Right lobe of liver (tissue), 6 donors: ENCODE measurements around the gene SLC44A4. TPM values are rescaled to one million over a fixed set of nuclear protein-coding genes. Genes with fewer than 3 reads are reported as not detected.
"Not testable (repeated sequence)": the region's sequence is repeated elsewhere in the genome, so short reads cannot be mapped to it uniquely, and the experiment has no call there.

Experiments used
- ATAC-seq, 4 donors: fragments of 200-7000 bp; cut with Tn5 transposase; one replicate each; pipeline ENCODE4 v1.9.1; 2020; ENCODE audit warnings: mild to moderate bottlenecking in 4 of 4, moderate library complexity in 4 of 4
- DNase-seq, 3 donors: peaks; one replicate each; pipeline ENCODE4 v3.0.0-alpha.2; 2020
- H3K27ac ChIP-seq, 3 donors: fragments of 200-600 bp; one replicate each; pipeline ENCODE4 v1.8.0; 2022
- H3K27me3 ChIP-seq, 2 donors: fragments of 200-600 bp; one replicate each; pipeline ENCODE4 v1.8.0; 2022
- H3K36me3 ChIP-seq, 4 donors: fragments of 200-600 bp; sonication (generic) in 1 of 4; one replicate each; pipeline versions ENCODE4 v1.5.1 to v1.8.0; 2017 to 2022; ENCODE audit warnings: control low read depth in 1 of 4
- H3K4me1 ChIP-seq, 4 donors: fragments of 200-600 bp; sonication (generic) in 1 of 4; one replicate each; pipeline versions ENCODE4 v1.5.1 to v1.8.0; 2017 to 2022; ENCODE audit warnings: control low read depth in 1 of 4
- H3K4me3 ChIP-seq, 3 donors: fragments of 200-600 bp; one replicate each; pipeline ENCODE4 v1.8.0; 2022
- H3K9me3 ChIP-seq, 4 donors: fragments of 200-600 bp; sonication (generic) in 1 of 4; one replicate each; pipeline versions ENCODE4 v1.5.1 to v1.8.0; 2017 to 2022; ENCODE audit warnings: control low read depth in 1 of 4
- CTCF ChIP-seq, 4 donors: fragments of 200-600 bp in 3 of 4; fragments of 450-650 bp in 1 of 4; IDR thresholded peaks; one replicate each; pipeline versions ENCODE4 v1.5.1 to v1.8.0; 2016 to 2022; ENCODE audit warnings: antibody characterized with exemption in 4 of 4, mild to moderate bottlenecking in 2 of 4
- POLR2A ChIP-seq: fragments of 450-650 bp; IDR thresholded peaks from one replicate; pipeline ENCODE4 v1.6.1; 2017; ENCODE audit warnings: antibody characterized with exemption, mild to moderate bottlenecking
- WGBS: methylation state at CpG from one replicate; pipeline ENCODE4 v1.1.6; 2018; ENCODE audit warnings: low coverage, low lambda C conversion rate; ENCODE audit not compliant: insufficient coverage; ENCODE audit errors: missing lambda C conversion rate; 5-methylcytosine and 5-hydroxymethylcytosine counted together
- intact Hi-C, 2 donors: fragments of 100-400 bp; cut with DNase I; formaldehyde crosslinking; loops; one replicate each; pipeline versions ENCODE4 v1.11.2 to v1.14.1; 2022
- total RNA-seq, 6 experiments: library from RNA; depleted of rRNA in 2 of 6; stranded (reverse); fragments of >200 nt in 2 of 6; fragmentation: NEBNext Ultra II Directional in 3 of 6; extraction: Animal tissue kit (Norgen Biotek cat#: 25700) in 3 of 6; gene quantifications; one replicate each; pipeline versions ENCODE4 v1.1.0 to v1.2.4, GENCODE V29; 2016 to 2023
- donor health status: DM: no; HTN: yes; CAD: no.
- donor health status: DM: no; HTN: no; CAD: no.
- donor health status: DM: no; HTN: no; CAD: no.
- donor health status: DM: no; HTN: yes; CAD: no.
- donor health status: DM: no; HTN: yes; CAD: no.

SLC44A4 gene
- total RNA-seq, 6 experiments from 2014 or later: 0.09 to 0.25 TPM; not detected in 4

- TF ChIP-seq POLR2A (peak; percentile 36), CTCF (IDR thresholded peaks at IDR 0.05) (no peak)
- 1% methylated on average over 24 of the region's 25 CpGs for WGBS
Observed at GRCh38 chr6:31822036-31822821, 56.6 kb downstream of the SLC44A4 start.

GRCh38 chr6:31821301-31822035 is 57.3 kb downstream of the SLC44A4 start:
- TF ChIP-seq POLR2A: no peak
- no peak for TF ChIP-seq CTCF (IDR thresholded peaks at IDR 0.05)
- DNase-seq: peak; percentile 74 to 79 (median 76)
- H3K9me3 ChIP-seq: no peaks in the 10 kb centered on the region
- intact Hi-C loops: no loop called here
- peaks cover 0 to 44% (median 15%) of the 10 kb centered on the region in 4 donors for H3K4me1 ChIP-seq
- no peaks in the 10 kb centered on the region for H3K36me3 ChIP-seq
- WGBS: 9% methylated on average over 33 of the region's 39 CpGs
- ATAC-seq: peak in 3 of 4 donors; percentile 11 to 49 (median 33)
- H3K27me3 ChIP-seq: no peaks in the 10 kb centered on the region
- H3K27ac ChIP-seq: peak overlapping the region; percentile 97 to 100 (median 99)
- peak overlapping the region; percentile 33 to 59 (median 53) for H3K4me3 ChIP-seq

More at GRCh38 chr6:31822036-31822821, 56.6 kb downstream of the SLC44A4 start:
- Histone ChIP-seq H3K4me3 (peak overlapping the region; percentile 33 to 59 (median 53)), H3K4me1 (peaks cover 0 to 49% (median 18%) of the 10 kb centered on the region in 4 donors), H3K27ac (peak overlapping the region; percentile 97 to 100 (median 99)), H3K36me3 (no peaks in the 10 kb centered on the region), H3K9me3 (no peaks in the 10 kb centered on the region), H3K27me3 (no peaks in the 10 kb centered on the region)
- ATAC-seq (peak; percentile 14 to 65 (median 40)), DNase-seq (peak; percentile 77 to 88 (median 87))
- intact Hi-C loops: no loop called here

- Histone ChIP-seq H3K27ac (peak overlapping the region in 2 of 3 donors; percentile 99 to 100), H3K4me1 (peaks cover 0 to 36% (median 14%) of the 10 kb centered on the region in 4 donors)
- H3K9me3 ChIP-seq, ATAC-seq, H3K36me3 ChIP-seq, H3K27me3 ChIP-seq, DNase-seq, H3K4me3 ChIP-seq, intact Hi-C loops: not testable (repeated sequence)
- WGBS: 81% methylated on average over 5 of the region's 10 CpGs
Observed at GRCh38 chr6:31820399-31820798, 58.4 kb downstream of the SLC44A4 start.

GRCh38 chr6:31819871-31820299 is 58.9 kb downstream of the SLC44A4 start:
- Histone ChIP-seq H3K4me1 (peaks cover 0 to 36% (median 14%) of the 10 kb centered on the region in 4 donors), H3K36me3 (no peaks in the 10 kb centered on the region), H3K27me3 (no peaks in the 10 kb centered on the region), H3K9me3 (no peaks in the 10 kb centered on the region), H3K4me3 (no peak overlapping the region), H3K27ac (peak overlapping the region in 2 of 3 donors; percentile 79 to 100)
- ATAC-seq: no peak
- no peak for DNase-seq
- no peak for TF ChIP-seq POLR2A
- no peak for TF ChIP-seq CTCF (IDR thresholded peaks at IDR 0.05)
- intact Hi-C loops: no loop called here

- intact Hi-C loops, H3K36me3 ChIP-seq, H3K27me3 ChIP-seq, DNase-seq, H3K9me3 ChIP-seq: not testable (repeated sequence)
- Histone ChIP-seq H3K27ac (peak overlapping the region; percentile 68 to 100 (median 79)), H3K4me3 (peak overlapping the region; percentile 35 to 59 (median 52)), H3K4me1 (peaks cover 0 to 43% (median 19%) of the 10 kb centered on the region in 4 donors)
- 9% methylated on average over 5 of the region's 8 CpGs for WGBS
- peak in 2 of 4 donors; percentile 0 for ATAC-seq
Observed at GRCh38 chr6:31817929-31818511, 60.8 kb downstream of the SLC44A4 start.
